Ishikawa (cell line): ENCODE measurements around the gene SLC9A7.

ENCODE experiments used
- CEBPB ChIP-seq: IDR thresholded peaks from 2 replicates; pipeline ENCODE4 v1.6.1; 2012
- CREB1 ChIP-seq: IDR thresholded peaks from 2 replicates; pipeline ENCODE4 v1.6.1; 2012; ENCODE audit warnings: low read depth
- EGR1 ChIP-seq: IDR thresholded peaks from 2 replicates; pipeline ENCODE4 v1.6.1; 2012
- EP300 ChIP-seq: IDR thresholded peaks from 2 replicates; pipeline ENCODE4 v1.6.1; 2012; ENCODE audit warnings: borderline replicate concordance
- FOXM1 ChIP-seq: IDR thresholded peaks from 2 replicates; pipeline ENCODE4 v1.6.1; 2012; ENCODE audit warnings: low read depth, borderline replicate concordance
- MAX ChIP-seq: IDR thresholded peaks from 2 replicates; pipeline ENCODE4 v1.6.1; 2012
- NFIC ChIP-seq: IDR thresholded peaks from 2 replicates; pipeline ENCODE4 v1.6.1; 2012
- RAD21 ChIP-seq: IDR thresholded peaks from 2 replicates; pipeline ENCODE4 v1.6.1; 2012; ENCODE audit warnings: low read depth
- TAF1 ChIP-seq: IDR thresholded peaks from 2 replicates; pipeline ENCODE4 v1.6.1; 2012; ENCODE audit warnings: low read depth, mild to moderate bottlenecking
- TCF12 ChIP-seq: IDR thresholded peaks from 2 replicates; pipeline ENCODE4 v1.6.1; 2012; ENCODE audit warnings: low read depth
- TEAD4 ChIP-seq: IDR thresholded peaks from 2 replicates; pipeline ENCODE4 v1.6.1; 2012
- YY1 ChIP-seq: IDR thresholded peaks from 2 replicates; pipeline ENCODE4 v1.6.1; 2012; ENCODE audit warnings: low read depth
- ZBTB7A ChIP-seq: IDR thresholded peaks from 2 replicates; pipeline ENCODE4 v1.6.1; 2012; ENCODE audit warnings: low read depth
- TF ChIP-seq, protein P1 (sequence below): IDR thresholded peaks from 2 replicates; pipeline ENCODE4 v1.6.1; 2012
- TF ChIP-seq, protein P2 (sequence below): IDR thresholded peaks from 2 replicates; pipeline ENCODE4 v1.6.1; 2012; ENCODE audit warnings: low read depth, mild to moderate bottlenecking

The SLC9A7 gene

GRCh38 chrX:46703980-46704379, 54.9 kb downstream of the SLC9A7 start:
- TF ChIP-seq YY1, result no peak
- TF ChIP-seq, protein P1, sequence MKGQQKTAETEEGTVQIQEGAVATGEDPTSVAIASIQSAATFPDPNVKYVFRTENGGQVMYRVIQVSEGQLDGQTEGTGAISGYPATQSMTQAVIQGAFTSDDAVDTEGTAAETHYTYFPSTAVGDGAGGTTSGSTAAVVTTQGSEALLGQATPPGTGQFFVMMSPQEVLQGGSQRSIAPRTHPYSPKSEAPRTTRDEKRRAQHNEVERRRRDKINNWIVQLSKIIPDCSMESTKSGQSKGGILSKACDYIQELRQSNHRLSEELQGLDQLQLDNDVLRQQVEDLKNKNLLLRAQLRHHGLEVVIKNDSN, result no peak
- no peak for TF ChIP-seq CEBPB
- TF ChIP-seq EGR1, result no peak
- TF ChIP-seq TAF1, result no peak
- TF ChIP-seq TCF12, result 0 out of 2 replicates have a peak, but pooled peaks have one; percentile 20
- TF ChIP-seq CREB1, result no peak
- peak; percentile 74 for TF ChIP-seq TEAD4
- no peak for TF ChIP-seq ZBTB7A
- no peak for TF ChIP-seq RAD21
- TF ChIP-seq MAX, result no peak
- peak; percentile 33; the same call in 1 of the 2 replicates for TF ChIP-seq NFIC
- TF ChIP-seq, protein P2, sequence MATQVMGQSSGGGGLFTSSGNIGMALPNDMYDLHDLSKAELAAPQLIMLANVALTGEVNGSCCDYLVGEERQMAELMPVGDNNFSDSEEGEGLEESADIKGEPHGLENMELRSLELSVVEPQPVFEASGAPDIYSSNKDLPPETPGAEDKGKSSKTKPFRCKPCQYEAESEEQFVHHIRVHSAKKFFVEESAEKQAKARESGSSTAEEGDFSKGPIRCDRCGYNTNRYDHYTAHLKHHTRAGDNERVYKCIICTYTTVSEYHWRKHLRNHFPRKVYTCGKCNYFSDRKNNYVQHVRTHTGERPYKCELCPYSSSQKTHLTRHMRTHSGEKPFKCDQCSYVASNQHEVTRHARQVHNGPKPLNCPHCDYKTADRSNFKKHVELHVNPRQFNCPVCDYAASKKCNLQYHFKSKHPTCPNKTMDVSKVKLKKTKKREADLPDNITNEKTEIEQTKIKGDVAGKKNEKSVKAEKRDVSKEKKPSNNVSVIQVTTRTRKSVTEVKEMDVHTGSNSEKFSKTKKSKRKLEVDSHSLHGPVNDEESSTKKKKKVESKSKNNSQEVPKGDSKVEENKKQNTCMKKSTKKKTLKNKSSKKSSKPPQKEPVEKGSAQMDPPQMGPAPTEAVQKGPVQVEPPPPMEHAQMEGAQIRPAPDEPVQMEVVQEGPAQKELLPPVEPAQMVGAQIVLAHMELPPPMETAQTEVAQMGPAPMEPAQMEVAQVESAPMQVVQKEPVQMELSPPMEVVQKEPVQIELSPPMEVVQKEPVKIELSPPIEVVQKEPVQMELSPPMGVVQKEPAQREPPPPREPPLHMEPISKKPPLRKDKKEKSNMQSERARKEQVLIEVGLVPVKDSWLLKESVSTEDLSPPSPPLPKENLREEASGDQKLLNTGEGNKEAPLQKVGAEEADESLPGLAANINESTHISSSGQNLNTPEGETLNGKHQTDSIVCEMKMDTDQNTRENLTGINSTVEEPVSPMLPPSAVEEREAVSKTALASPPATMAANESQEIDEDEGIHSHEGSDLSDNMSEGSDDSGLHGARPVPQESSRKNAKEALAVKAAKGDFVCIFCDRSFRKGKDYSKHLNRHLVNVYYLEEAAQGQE, result no peak
- TF ChIP-seq EP300, result 0 out of 2 replicates have a peak, but pooled peaks have one; percentile 18

- no peak for TF ChIP-seq TCF12
- TF ChIP-seq YY1, result no peak
- no peak for TF ChIP-seq FOXM1
- no peak for TF ChIP-seq RAD21
- TF ChIP-seq ZBTB7A, result no peak
- no peak for TF ChIP-seq CEBPB
- no peak for TF ChIP-seq TAF1
- no peak for TF ChIP-seq EP300
- TF ChIP-seq NFIC, result no peak
- TF ChIP-seq EGR1, result no peak
Observed at GRCh38 chrX:46698691-46699090, 60.2 kb downstream of the SLC9A7 start.

GRCh38 chrX:46695491-46695890, 63.4 kb downstream of the SLC9A7 start:
- TF ChIP-seq RAD21, result no peak
- no peak for TF ChIP-seq TEAD4
- no peak for TF ChIP-seq CEBPB
- no peak for TF ChIP-seq YY1
- no peak for TF ChIP-seq TCF12

GRCh38 chrX:46694549-46694948, 64.4 kb downstream of the SLC9A7 start:
- TF ChIP-seq NFIC (no peak), TAF1 (no peak), TEAD4 (no peak), TCF12 (no peak), FOXM1 (no peak), EP300 (no peak), CEBPB (no peak), CREB1 (no peak), RAD21 (no peak), EGR1 (no peak), ZBTB7A (no peak), YY1 (no peak)
- TF ChIP-seq, protein P2, result no peak

DNA sequence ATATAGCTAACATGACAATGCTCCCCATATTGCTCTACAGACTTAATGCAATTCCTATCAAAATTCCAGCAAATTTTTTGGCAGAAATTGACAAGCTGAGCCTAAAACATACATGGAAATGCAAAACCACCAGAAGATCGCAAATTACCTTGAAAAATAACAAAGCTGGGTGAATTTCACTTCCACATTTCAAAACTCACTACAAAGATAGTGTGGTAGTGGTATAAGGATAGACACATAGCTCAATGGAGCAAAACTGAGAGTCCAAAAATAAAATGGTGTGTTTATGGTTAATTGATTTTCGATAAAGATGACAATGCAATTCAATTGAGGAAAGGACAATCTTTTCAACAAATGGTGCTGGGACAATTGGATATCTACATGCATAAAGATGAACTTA, 65.8 kb downstream of the SLC9A7 start:
- no peak for TF ChIP-seq EP300
- no peak for TF ChIP-seq EGR1
- no peak for TF ChIP-seq CREB1
- TF ChIP-seq, protein P2, result no peak
- no peak for TF ChIP-seq YY1
- TF ChIP-seq CEBPB, result no peak
- TF ChIP-seq TAF1, result no peak
- no peak for TF ChIP-seq NFIC
- no peak for TF ChIP-seq TEAD4
- TF ChIP-seq FOXM1, result no peak
